Right atrium auricular region (tissue), 2 donors: Measurements from ENCODE around the gene COL7A1. TPM values are rescaled to one million over a fixed set of nuclear protein-coding genes. Genes with fewer than 3 reads are reported as not detected.

Experiments
- DNase-seq: peaks from one replicate; pipeline ENCODE4 v3.0.0-alpha.2; 2019; ENCODE audit warnings: low spot score
- H3K27ac ChIP-seq, 2 donors: fragments of 200-600 bp; sonication (generic); 1 replicate in 1 of 2; 2 replicates in 1 of 2; pipeline ENCODE4 v1.5.1; 2016 to 2019
- H3K27me3 ChIP-seq, 2 donors: fragments of 200-600 bp; sonication (generic); one replicate each; pipeline versions ENCODE4 v1.5.1 to v1.6.0; 2017 to 2019
- H3K36me3 ChIP-seq: fragments of 200-600 bp; sonication (generic); one replicate; pipeline ENCODE4 v1.5.1; 2016
- H3K4me1 ChIP-seq, 2 donors: fragments of 200-600 bp; sonication (generic); one replicate each; pipeline versions ENCODE4 v1.5.1 to v1.6.0; 2017 to 2019
- H3K4me3 ChIP-seq, 2 donors: fragments of 200-600 bp; sonication (generic); 1 replicate in 1 of 2; 2 replicates in 1 of 2; pipeline ENCODE4 v1.5.1; 2017 to 2019; ENCODE audit warnings: mild to moderate bottlenecking in 1 of 2, moderate library complexity in 1 of 2
- H3K9me3 ChIP-seq, 2 donors: fragments of 200-600 bp; sonication (generic); one replicate each; pipeline ENCODE4 v1.5.1; 2019
- total RNA-seq, 2 donors: library from RNA; depleted of rRNA; stranded (reverse); fragments of >200 nt; gene quantifications; one replicate each; pipeline ENCODE4 v1.1.0, GENCODE V29; 2016
- TF ChIP-seq, protein P1 (sequence below), 2 donors: fragments of 200-600 bp; sonication (generic); IDR thresholded peaks; one replicate each; pipeline ENCODE4 v1.5.1; 2019; ENCODE audit warnings: antibody characterized with exemption in 2 of 2

The COL7A1 gene
- total RNA-seq, 2 donors from 2014 or later: 1.9 to 2.6 TPM

DNA sequence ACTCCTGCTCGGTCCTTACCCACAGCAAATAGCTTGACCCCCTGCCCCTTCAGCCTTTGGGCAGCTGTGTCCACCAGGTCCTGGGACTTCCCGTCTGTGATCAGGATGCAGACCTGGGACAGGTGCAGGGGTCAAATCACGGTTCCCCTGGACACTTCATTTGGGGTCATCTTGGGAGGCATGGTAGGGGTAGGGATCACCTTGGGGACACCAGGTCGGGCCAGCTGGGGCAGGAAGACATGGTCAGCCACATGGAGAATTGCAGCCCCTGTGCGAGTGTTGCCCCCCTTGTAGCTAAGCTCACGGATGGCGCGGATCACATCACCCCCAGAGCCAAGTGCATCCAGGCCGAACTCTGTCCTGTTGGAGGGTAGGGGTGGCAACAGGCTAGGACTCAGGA, 1.8 kb downstream of the COL7A1 start:
- no peak overlapping the region for H3K4me3 ChIP-seq
- no peak overlapping the region for H3K27ac ChIP-seq
- TF ChIP-seq, protein P1, sequence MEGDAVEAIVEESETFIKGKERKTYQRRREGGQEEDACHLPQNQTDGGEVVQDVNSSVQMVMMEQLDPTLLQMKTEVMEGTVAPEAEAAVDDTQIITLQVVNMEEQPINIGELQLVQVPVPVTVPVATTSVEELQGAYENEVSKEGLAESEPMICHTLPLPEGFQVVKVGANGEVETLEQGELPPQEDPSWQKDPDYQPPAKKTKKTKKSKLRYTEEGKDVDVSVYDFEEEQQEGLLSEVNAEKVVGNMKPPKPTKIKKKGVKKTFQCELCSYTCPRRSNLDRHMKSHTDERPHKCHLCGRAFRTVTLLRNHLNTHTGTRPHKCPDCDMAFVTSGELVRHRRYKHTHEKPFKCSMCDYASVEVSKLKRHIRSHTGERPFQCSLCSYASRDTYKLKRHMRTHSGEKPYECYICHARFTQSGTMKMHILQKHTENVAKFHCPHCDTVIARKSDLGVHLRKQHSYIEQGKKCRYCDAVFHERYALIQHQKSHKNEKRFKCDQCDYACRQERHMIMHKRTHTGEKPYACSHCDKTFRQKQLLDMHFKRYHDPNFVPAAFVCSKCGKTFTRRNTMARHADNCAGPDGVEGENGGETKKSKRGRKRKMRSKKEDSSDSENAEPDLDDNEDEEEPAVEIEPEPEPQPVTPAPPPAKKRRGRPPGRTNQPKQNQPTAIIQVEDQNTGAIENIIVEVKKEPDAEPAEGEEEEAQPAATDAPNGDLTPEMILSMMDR (IDR thresholded peaks at IDR 0.05): no peak
- H3K27me3 ChIP-seq: no peaks in the 10 kb centered on the region
- DNase-seq: no peak
- H3K36me3 ChIP-seq: peaks cover 6% of the 10 kb centered on the region
- peaks cover 0 to 41% of the 10 kb centered on the region in 2 donors for H3K4me1 ChIP-seq
- no peaks in the 10 kb centered on the region for H3K9me3 ChIP-seq

DNA sequence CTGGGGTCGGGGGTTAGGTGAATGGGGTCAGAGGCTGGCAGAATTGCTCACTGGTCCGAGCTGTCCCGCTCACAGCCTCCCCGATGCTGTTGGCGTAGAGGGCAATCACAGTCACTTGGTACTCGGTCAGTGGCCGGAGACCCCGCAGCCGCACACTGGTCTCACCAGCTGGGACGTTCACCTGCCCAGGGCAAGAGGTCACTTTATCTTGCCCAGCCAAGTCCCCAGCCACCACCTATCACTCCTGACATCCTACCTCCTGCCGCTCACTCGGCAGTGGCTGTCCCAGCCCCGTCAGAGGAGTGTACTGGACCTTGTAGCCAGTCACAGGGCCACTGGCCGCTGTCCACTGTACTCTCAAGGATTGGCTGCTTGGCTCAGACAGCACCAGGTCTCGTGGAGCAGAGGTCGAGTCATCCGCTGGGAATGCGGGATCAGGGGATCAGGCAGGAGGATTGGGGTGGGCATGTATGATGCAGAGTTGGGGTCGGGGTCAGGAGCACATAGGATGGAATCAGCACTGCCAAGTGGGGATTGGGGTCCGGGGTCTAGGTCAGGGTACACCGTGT, 2.5 kb downstream of the COL7A1 start:
- Histone ChIP-seq H3K9me3 (no peaks in the 10 kb centered on the region), H3K27me3 (no peaks in the 10 kb centered on the region), H3K36me3 (peaks cover 2% of the 10 kb centered on the region), H3K27ac (no peak overlapping the region), H3K4me1 (peaks cover 0 to 34% of the 10 kb centered on the region in 2 donors), H3K4me3 (no peak overlapping the region)
- TF ChIP-seq, protein P1 (IDR thresholded peaks at IDR 0.05): no peak
- DNase-seq: no peak

DNA sequence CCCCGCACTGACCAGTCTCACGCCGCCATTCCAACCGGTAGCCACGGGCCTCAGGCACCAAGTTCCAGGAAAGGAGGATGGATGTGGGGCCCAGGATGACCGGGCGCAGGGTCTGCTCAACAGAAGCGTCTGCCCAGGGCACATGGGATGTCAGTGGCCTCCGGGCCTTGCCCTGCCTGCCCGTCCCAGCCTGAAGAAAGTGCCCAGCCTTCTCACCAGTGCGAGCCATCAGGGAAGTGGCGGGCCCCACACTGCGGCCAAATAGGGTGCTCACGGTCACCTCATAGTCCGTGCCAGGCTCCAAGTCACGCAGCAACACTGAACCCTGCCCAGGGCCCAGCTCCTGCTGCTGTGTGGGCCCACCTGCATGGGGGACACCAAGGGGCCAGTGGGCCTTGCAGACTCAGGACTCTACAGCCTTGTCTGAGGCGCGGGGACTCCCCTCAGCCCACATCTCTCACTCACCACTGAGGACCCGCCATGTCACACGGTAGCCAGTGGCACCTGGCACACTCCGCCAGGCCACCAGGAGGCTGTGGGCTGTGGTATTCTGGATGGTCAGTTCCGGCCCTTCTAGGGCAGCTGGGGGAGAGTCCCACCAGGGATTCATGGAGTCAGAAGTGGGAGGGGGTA, 3.1 kb downstream of the COL7A1 start:
- TF ChIP-seq, protein P1 (IDR thresholded peaks at IDR 0.05): no peak
- no peaks in the 10 kb centered on the region for H3K27me3 ChIP-seq
- no peaks in the 10 kb centered on the region for H3K9me3 ChIP-seq
- H3K27ac ChIP-seq: no peak overlapping the region
- no peak for DNase-seq
- H3K4me3 ChIP-seq: no peak overlapping the region
- no peaks in the 10 kb centered on the region for H3K36me3 ChIP-seq
- H3K4me1 ChIP-seq: peaks cover 0 to 28% of the 10 kb centered on the region in 2 donors

DNA sequence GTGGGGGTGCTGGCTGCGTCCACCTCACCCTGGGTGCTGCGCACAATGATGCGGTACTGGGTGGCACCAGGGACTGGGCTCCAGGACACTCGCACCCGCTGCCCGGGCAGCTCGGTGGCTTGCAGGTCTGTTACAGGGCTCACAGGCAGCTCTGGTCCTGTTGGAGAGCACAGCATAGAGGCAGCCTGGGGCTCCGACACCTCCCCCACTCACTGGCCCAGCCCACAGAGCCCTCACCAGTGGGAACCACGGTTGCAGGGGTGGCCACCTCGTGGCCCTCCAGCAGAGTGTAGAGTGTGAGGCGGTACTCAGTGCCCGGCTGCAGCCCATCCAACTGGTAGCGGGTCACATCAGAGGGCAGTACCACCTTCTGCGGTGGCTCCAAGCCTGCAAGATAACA, 3.7 kb downstream of the COL7A1 start:
- no peaks in the 10 kb centered on the region for H3K9me3 ChIP-seq
- no peaks in the 10 kb centered on the region for H3K36me3 ChIP-seq
- no peaks in the 10 kb centered on the region for H3K27me3 ChIP-seq
- H3K27ac ChIP-seq: no peak overlapping the region
- H3K4me3 ChIP-seq: no peak overlapping the region
- TF ChIP-seq, protein P1 (IDR thresholded peaks at IDR 0.05): no peak
- H3K4me1 ChIP-seq: peaks cover 0 to 23% of the 10 kb centered on the region in 2 donors
- DNase-seq: no peak

DNA sequence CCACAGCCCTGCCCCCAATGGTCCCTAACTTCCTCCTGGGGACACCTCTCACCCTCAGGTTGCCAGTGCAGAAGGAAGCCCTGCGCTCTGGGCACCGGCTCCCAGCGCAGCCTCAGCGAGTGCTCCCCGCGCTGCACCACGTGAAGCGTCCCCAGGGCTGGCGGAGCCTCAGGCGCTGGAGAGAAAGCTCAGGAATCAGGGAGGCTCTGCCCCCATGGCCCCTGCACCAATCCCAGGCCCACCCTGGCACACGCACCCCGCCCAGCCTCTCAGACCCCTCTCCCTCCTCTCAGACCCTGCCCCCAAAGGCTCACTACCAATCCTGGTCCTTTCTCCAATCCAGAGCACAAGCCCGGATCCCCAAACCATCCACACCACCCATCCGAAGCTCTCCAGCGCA, 6.9 kb downstream of the COL7A1 start:
- H3K4me3 ChIP-seq: no peak overlapping the region
- no peaks in the 10 kb centered on the region for H3K27me3 ChIP-seq
- no peaks in the 10 kb centered on the region for H3K36me3 ChIP-seq
- H3K9me3 ChIP-seq: no peaks in the 10 kb centered on the region
- TF ChIP-seq, protein P1 (IDR thresholded peaks at IDR 0.05): no peak
- H3K4me1 ChIP-seq: no peaks in the 10 kb centered on the region
- no peak for DNase-seq
- H3K27ac ChIP-seq: no peak overlapping the region

DNA sequence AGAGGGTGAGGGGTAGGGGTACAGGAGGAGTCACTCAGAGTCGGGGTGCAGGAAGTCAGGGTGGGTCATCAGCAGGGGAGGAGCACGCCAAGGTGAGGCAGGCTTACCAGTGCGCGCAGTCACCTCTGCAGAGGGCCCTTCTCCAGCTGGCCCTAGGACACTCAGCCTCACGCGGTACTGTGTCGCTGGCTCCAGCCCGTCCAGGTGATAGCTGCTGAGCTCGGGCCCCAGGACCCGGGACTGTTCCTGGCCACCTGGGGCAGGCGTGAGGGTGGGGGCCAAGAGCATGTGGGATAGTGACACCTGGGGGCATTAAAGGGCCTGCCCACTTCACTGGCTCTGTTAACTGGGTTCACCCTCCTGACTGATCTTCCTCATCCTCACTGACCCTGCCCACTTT, 7.4 kb downstream of the COL7A1 start:
- DNase-seq: no peak
- TF ChIP-seq, protein P1 (IDR thresholded peaks at IDR 0.05): no peak
- Histone ChIP-seq H3K36me3 (no peaks in the 10 kb centered on the region), H3K9me3 (no peaks in the 10 kb centered on the region), H3K4me3 (no peak overlapping the region), H3K4me1 (no peaks in the 10 kb centered on the region), H3K27ac (no peak overlapping the region), H3K27me3 (no peaks in the 10 kb centered on the region)
